ENCODE results near the gene LMX1A.

The LMX1A gene

GRCh38 chr1:165259236-165259635, 97.3 kb downstream of the LMX1A start:
- DNase-seq, result no peak

- peak; percentile 86 for DNase-seq
Measured at GRCh38 chr1:165257969-165258459, 98.5 kb downstream of the LMX1A start.

- no peak for DNase-seq
Measured at GRCh38 chr1:165254896-165255625, 101.5 kb downstream of the LMX1A start.

- no peak for DNase-seq
Measured at GRCh38 chr1:165254376-165254775, 102.1 kb downstream of the LMX1A start.

- DNase-seq, result no peak
Measured at GRCh38 chr1:165253818-165254254, 102.7 kb downstream of the LMX1A start.

- no peak for DNase-seq
Measured at GRCh38 chr1:165248969-165249571, 107.4 kb downstream of the LMX1A start.

GRCh38 chr1:165241952-165242351, 114.6 kb downstream of the LMX1A start:
- no peak for DNase-seq

- DNase-seq, result no peak
Measured at GRCh38 chr1:165241321-165241720, 115.2 kb downstream of the LMX1A start.

GRCh38 chr1:165240492-165240891, 116.0 kb downstream of the LMX1A start:
- DNase-seq, result no peak

- DNase-seq, result no peak
Measured at GRCh38 chr1:165239873-165240272, 116.6 kb downstream of the LMX1A start.

GRCh38 chr1:165235777-165236291, 120.7 kb downstream of the LMX1A start:
- DNase-seq, result peak; percentile 64

GRCh38 chr1:165235155-165235776, 121.2 kb downstream of the LMX1A start:
- DNase-seq, result no peak

GRCh38 chr1:165234149-165234548, 122.4 kb downstream of the LMX1A start:
- no peak for DNase-seq

GRCh38 chr1:165228676-165229075, 127.8 kb downstream of the LMX1A start:
- no peak for DNase-seq

GRCh38 chr1:165228111-165228655, 128.3 kb downstream of the LMX1A start:
- DNase-seq, result no peak

- DNase-seq, result no peak
Measured at GRCh38 chr1:165226326-165226725, 130.2 kb downstream of the LMX1A start.

GRCh38 chr1:165225650-165226049, 130.9 kb downstream of the LMX1A start:
- no peak for DNase-seq

- DNase-seq, result no peak
Measured at GRCh38 chr1:165225062-165225461, 131.5 kb downstream of the LMX1A start.

- no peak for DNase-seq
Measured at GRCh38 chr1:165224504-165224903, 132.0 kb downstream of the LMX1A start.

- peak; percentile 78 for DNase-seq
Measured at GRCh38 chr1:165222580-165222979, 133.9 kb downstream of the LMX1A start.

GRCh38 chr1:165218731-165219130, 137.8 kb downstream of the LMX1A start:
- DNase-seq, result peak; percentile 55

- no peak for DNase-seq
Measured at GRCh38 chr1:165217958-165218357, 138.6 kb downstream of the LMX1A start.

GRCh38 chr1:165216254-165216653, 140.3 kb downstream of the LMX1A start:
- no peak for DNase-seq
